Lower leg skin (tissue), 4 donors: ENCODE measurements around the gene MTARC2. TPM values are rescaled to one million over a fixed set of nuclear protein-coding genes. Genes with fewer than 3 reads are reported as not detected.

Source experiments
- DNase-seq, 2 donors: peaks; one replicate each; pipeline ENCODE4 v3.0.0-alpha.2; 2019; ENCODE audit warnings: low spot score in 2 of 2
- H3K4me3 ChIP-seq: fragments of 200-600 bp; sonication (generic); 2 replicates; pipeline ENCODE4 v1.5.1; 2017; ENCODE audit warnings: mild to moderate bottlenecking, low read depth; ENCODE audit not compliant: poor library complexity, severe bottlenecking
- POLR2A ChIP-seq, 2 donors: fragments of 450-650 bp; IDR thresholded peaks; one replicate each; pipeline ENCODE4 v1.6.1; 2016 to 2017; ENCODE audit warnings: antibody characterized with exemption in 2 of 2, mild to moderate bottlenecking in 1 of 2, moderate library complexity in 1 of 2
- WGBS, 2 donors: methylation state at CpG; one replicate each; pipeline ENCODE4 v1.1.5; 2018; 5-methylcytosine and 5-hydroxymethylcytosine counted together
- intact Hi-C: fragments of 100-400 bp; cut with DNase I; formaldehyde crosslinking; loops from one replicate; pipeline ENCODE4 v1.15.0; 2023; ENCODE audit warnings: low total_unique reads
- total RNA-seq, 4 donors: library from RNA; depleted of rRNA; stranded (reverse); fragments of >200 nt; gene quantifications; one replicate each; pipeline ENCODE4 v1.1.0, GENCODE V29; 2016
- TF ChIP-seq, protein P1 (sequence below), 3 donors: fragments of 450-650 bp; IDR thresholded peaks; one replicate each; pipeline ENCODE4 v1.5.1; 2016; ENCODE audit warnings: antibody characterized with exemption in 3 of 3, mild to moderate bottlenecking in 3 of 3, moderate library complexity in 2 of 3

Gene MTARC2
- total RNA-seq, 4 donors from 2014 or later: 4.3 to 8.6 (median 5.6) TPM

DNA sequence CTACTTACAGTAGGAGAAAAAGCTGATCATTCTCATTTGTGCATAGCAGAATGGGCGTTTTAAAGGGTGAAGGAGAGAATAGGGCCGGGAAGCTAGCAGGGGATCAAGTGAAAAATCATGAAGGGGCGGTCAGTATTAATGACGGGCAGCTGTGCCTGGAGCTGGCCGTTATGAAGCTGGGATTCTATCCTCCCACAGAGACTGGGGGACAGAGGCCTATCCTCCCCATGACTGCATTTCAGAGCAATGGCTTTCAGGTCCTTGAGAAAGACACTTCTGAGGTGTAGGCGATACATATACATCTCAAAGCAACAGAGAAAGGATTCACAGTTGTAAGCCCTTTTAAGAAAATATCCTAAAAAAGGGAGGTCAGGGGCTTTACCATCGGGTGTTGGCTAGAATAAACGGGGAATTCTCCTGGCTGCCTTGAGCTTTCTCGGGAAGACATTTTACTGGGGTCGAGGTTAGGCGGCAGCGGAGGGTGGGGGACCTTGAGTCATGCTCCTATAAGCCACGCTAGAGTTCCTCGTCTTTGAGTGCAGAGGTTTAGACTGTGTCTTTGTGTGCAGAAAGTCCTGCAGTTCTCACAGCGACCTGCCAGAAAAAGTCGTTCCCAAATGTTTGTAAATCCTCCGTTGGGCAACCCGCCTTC lies 559 bp upstream of the MTARC2 start:
- intact Hi-C loops: no loop called here
- TF ChIP-seq, protein P1, sequence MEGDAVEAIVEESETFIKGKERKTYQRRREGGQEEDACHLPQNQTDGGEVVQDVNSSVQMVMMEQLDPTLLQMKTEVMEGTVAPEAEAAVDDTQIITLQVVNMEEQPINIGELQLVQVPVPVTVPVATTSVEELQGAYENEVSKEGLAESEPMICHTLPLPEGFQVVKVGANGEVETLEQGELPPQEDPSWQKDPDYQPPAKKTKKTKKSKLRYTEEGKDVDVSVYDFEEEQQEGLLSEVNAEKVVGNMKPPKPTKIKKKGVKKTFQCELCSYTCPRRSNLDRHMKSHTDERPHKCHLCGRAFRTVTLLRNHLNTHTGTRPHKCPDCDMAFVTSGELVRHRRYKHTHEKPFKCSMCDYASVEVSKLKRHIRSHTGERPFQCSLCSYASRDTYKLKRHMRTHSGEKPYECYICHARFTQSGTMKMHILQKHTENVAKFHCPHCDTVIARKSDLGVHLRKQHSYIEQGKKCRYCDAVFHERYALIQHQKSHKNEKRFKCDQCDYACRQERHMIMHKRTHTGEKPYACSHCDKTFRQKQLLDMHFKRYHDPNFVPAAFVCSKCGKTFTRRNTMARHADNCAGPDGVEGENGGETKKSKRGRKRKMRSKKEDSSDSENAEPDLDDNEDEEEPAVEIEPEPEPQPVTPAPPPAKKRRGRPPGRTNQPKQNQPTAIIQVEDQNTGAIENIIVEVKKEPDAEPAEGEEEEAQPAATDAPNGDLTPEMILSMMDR (IDR thresholded peaks at IDR 0.05): no peak
- no peak for TF ChIP-seq POLR2A (IDR thresholded peaks at IDR 0.05)
- 29 to 32% methylated on average over 18 of the region's 18 CpGs for WGBS, 2 donors
- H3K4me3 ChIP-seq: peak overlapping the region; percentile 69
- no peak for DNase-seq

DNA sequence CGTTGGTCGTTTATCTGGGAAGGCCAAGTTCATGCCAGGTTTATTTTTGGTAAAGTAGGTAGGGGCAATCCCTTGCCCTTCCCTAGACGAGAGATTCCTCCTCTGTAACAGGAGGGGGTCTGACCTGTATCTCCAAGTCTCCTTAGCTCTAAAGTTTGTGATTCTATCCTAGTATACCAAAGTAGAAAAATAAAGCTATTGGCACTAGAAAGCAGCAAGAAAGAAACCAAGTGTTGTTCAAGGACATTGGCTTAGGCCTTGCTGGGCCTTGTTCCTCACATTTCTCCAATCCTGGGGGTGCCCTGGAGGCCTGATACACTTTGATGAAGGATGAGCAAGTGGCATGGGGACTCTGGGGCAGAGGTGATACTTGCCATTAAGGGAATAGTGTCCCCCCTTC lies 814 bp downstream of the MTARC2 start:
- 14 to 18% methylated on average over 3 of the region's 3 CpGs for WGBS, 2 donors
- peak overlapping the region; percentile 69 for H3K4me3 ChIP-seq
- DNase-seq: no peak
- intact Hi-C loops: no loop called here
- TF ChIP-seq, protein P1 (IDR thresholded peaks at IDR 0.05): no peak
- TF ChIP-seq POLR2A (IDR thresholded peaks at IDR 0.05): no peak

DNA sequence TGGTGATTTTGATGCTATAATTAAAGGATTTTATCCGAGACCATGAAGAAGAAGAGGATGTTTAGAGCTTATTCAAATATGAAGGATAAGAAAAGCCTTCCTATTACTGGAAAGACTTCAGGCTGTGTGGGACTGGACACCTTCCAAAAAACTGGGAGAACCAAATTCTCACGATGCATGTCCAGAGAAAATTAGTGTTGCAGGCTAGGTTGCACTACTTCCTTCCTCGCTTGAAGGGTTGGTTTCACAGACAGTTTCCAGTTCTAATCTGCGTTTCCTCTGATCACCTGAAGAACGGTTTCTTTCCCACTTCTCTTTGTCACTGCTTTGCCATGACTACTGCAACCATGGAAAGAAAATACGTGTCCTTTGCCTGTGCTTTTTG lies 2.0 kb downstream of the MTARC2 start:
- DNase-seq: no peak
- intact Hi-C loops: no loop called here
- TF ChIP-seq, protein P1 (IDR thresholded peaks at IDR 0.05): no peak
- no peak for TF ChIP-seq POLR2A (IDR thresholded peaks at IDR 0.05)
- 62 to 65% methylated on average over 6 of the region's 6 CpGs for WGBS, 2 donors
- no peak overlapping the region for H3K4me3 ChIP-seq

DNA sequence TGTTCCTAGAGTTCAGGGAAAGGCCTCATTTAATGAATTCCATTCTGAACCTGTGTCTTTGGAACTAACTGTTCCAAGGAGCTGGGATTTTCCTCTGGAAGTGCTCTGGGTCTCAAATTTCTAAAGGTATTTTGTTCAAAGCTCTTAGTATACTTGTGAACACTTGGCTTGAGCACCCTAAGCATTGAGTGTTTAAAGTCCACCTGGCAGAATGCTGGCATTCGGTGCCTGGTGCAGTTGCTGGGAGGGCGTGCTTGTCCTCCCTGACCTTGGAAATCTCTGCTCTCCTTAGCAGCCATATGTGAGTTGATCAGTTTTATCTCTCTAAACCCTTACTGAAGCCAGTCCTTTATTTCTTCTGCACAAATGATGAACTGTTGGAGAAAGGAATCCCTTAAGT lies 3.0 kb downstream of the MTARC2 start:
- intact Hi-C loops: no loop called here
- no peak for DNase-seq
- no peak overlapping the region for H3K4me3 ChIP-seq
- TF ChIP-seq, protein P1 (IDR thresholded peaks at IDR 0.05): no peak
- TF ChIP-seq POLR2A (IDR thresholded peaks at IDR 0.05): no peak
- WGBS, 2 donors: 76 to 89% methylated on average over 2 of the region's 2 CpGs

DNA sequence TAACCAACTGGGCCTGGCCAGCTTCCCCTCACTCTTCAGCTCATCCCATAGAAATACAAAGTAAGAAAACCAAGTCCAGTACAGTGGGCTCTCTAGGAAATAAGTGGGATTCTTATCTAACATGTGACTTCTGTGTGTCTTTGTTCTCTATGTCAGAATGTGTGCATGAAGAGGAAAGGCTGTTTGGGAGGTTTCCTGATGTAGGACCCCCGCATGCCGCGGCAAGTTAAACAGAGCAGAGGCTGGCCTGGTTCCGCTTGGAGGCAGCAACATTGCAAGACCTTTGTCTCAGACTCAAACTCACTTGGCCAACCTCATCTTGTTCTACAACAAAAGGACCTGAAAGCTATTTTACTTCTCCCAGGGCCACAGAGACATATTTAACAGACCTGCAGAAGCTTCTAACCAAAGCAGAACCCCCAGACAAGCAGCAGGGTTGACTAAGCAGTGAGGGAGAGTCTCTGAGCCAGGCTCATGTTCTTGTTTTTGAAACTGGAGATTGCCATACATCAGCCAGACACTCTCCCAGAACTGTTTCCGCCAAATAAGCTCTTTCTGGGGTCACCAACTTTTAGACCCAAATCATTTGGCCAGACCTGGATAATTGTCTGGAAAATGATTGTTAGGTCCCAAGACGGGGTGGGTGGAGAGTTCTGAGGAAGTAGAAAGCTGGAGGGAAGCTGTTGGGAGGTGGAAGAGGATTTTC lies 6.2 kb downstream of the MTARC2 start:
- WGBS, 2 donors: 90 to 95% methylated on average over 6 of the region's 6 CpGs
- intact Hi-C loops: no loop called here
- no peak overlapping the region for H3K4me3 ChIP-seq
- DNase-seq: no peak
- TF ChIP-seq, protein P1 (IDR thresholded peaks at IDR 0.05): no peak
- no peak for TF ChIP-seq POLR2A (IDR thresholded peaks at IDR 0.05)
